ACC112 (cell line): ENCODE measurements around the gene TMEM140.
A peak's percentile ranks its signal among the peaks of the same experiment; 100 is the strongest.
"Not testable (repeated sequence)": the region's sequence is repeated elsewhere in the genome, so short reads cannot be mapped to it uniquely, and the experiment has no call there.

ENCODE experiments used
- H2AFZ ChIP-seq: fragments of 200-600 bp; sonication (generic); one replicate; pipeline ENCODE4 v1.6.0; 2017; ENCODE audit warnings: antibody characterized with exemption, low read length; ENCODE audit not compliant: unreplicated experiment
- H3K27ac ChIP-seq: fragments of 200-600 bp; sonication (generic); 2 replicates; pipeline ENCODE4 v1.5.1; 2014; ENCODE audit warnings: low read depth, mild to moderate bottlenecking, antibody characterized with exemption, low read length, moderate library complexity
- H3K27me3 ChIP-seq: fragments of 200-600 bp; sonication (generic); 2 replicates; pipeline ENCODE4 v1.6.1; 2014; ENCODE audit warnings: mild to moderate bottlenecking, antibody characterized with exemption, low read length, moderate library complexity, mixed read lengths; ENCODE audit not compliant: insufficient read depth
- H3K36me3 ChIP-seq: fragments of 200-600 bp; sonication (generic); 2 replicates; pipeline ENCODE4 v1.6.1; 2016; ENCODE audit warnings: mild to moderate bottlenecking, antibody characterized with exemption, low read length, moderate library complexity, mixed read lengths; ENCODE audit not compliant: insufficient read depth
- H3K4me1 ChIP-seq: fragments of 200-600 bp; sonication (generic); one replicate; pipeline ENCODE4 v1.6.1; 2016; ENCODE audit warnings: low read length, mixed read lengths; ENCODE audit not compliant: insufficient read depth, unreplicated experiment, control insufficient read depth
- H3K4me3 ChIP-seq: fragments of 200-600 bp; sonication (generic); 2 replicates; pipeline ENCODE4 v1.5.1; 2014; ENCODE audit warnings: mild to moderate bottlenecking, low read depth, low read length
- H3K79me2 ChIP-seq: fragments of 200-600 bp; sonication (generic); one replicate; pipeline ENCODE4 v1.6.0; 2016; ENCODE audit warnings: low read length; ENCODE audit not compliant: control insufficient read depth, unreplicated experiment, insufficient read depth

Gene TMEM140

DNA sequence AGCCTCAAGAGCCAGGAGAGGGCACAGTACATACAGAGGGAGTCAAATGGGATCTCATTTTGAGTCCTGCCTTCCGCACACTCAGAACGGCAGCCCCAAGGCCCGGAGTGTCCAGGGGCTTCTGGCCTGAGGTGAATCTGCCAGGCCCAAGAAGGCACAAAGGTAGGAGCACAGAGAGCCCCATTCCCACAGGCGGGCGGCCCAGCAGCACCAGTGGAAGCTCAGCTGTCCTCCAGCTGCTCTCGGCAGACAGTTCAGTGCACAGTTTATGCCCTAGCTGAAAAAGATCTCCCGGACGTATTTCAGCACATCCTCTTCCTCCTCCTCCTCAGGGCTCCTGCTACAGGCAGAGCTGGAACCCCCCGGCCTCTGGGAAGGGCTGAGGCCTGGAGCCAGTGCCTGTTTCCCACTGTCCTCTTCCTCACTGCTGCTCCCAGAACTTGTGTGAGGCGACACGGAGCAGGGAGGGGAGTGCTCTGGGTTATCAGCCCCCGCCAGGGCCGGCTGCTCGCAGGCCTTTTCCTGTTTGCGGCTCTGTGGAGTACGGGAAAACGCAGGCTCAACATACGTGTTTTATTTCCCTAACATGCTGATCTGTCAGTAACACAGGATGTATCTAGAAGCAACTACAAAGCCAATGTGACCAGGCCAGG, 18.6 kb downstream of the TMEM140 start:
- H3K27ac ChIP-seq = no peak overlapping the region
- no peak overlapping the region for H3K4me3 ChIP-seq
- H3K36me3 ChIP-seq = peaks cover 47% of the 10 kb centered on the region
- peaks cover 15% of the 10 kb centered on the region for H3K4me1 ChIP-seq
- no peaks in the 10 kb centered on the region for H3K27me3 ChIP-seq
- peaks cover 40% of the 10 kb centered on the region for H3K79me2 ChIP-seq
- no peak overlapping the region for H2AFZ ChIP-seq

DNA sequence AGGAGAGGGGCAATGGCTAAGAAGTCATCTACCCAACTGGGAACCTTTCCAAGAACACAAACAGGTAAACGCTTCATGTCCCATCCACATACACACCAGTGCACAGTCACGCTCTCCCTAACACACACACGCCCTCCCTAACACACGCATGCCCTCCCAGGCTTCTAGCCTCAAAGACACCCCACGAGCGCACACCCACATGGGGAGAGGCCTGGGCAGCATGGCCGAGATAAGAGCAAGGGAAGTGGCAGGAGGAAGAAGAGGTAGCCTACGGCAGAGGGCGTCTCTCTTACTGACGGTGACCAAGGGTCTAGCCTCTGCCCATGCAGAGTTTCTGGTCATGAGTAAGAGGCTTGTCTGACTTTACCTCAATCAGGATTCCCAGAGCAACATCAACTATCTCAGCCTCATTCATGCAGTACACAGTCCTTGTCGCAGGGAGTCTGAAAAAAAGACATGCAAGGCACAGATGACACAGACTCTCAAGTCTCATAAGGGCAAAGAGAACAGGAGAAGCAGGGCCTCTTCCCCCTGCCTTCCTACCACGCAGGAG, 19.6 kb downstream of the TMEM140 start:
- H3K36me3 ChIP-seq = peaks cover 44% of the 10 kb centered on the region
- H3K27me3 ChIP-seq = no peaks in the 10 kb centered on the region
- H3K27ac ChIP-seq = no peak overlapping the region
- H3K4me3 ChIP-seq = no peak overlapping the region
- H3K4me1 ChIP-seq = peaks cover 22% of the 10 kb centered on the region
- H2AFZ ChIP-seq = no peak overlapping the region
- peaks cover 35% of the 10 kb centered on the region for H3K79me2 ChIP-seq

DNA sequence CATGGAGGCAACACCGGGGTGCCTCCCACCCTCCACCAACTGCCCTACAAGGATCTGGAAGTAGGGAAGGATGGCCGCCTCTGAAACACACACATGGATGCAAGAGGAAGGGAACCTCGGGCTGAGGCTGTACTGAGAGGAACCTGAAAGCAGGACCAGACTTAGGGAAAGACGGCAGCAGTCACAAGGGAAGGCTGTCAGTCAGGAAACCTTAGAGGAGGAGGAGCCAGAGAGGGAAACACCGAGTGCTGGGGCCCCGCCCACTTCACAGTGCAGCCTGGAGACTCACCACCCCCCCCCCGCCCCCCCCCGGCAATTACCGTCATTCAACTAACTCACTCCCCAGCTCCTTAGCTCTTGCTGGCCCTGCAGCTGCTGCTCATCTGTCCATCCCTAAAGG, 20.1 kb downstream of the TMEM140 start:
- Histone ChIP-seq H3K27ac (no peak overlapping the region), H3K4me3 (no peak overlapping the region; the same call in 1 of the 2 replicates), H3K4me1 (peaks cover 22% of the 10 kb centered on the region), H3K36me3 (peaks cover 40% of the 10 kb centered on the region), H3K27me3 (no peaks in the 10 kb centered on the region), H2AFZ (no peak overlapping the region), H3K79me2 (peaks cover 35% of the 10 kb centered on the region)

DNA sequence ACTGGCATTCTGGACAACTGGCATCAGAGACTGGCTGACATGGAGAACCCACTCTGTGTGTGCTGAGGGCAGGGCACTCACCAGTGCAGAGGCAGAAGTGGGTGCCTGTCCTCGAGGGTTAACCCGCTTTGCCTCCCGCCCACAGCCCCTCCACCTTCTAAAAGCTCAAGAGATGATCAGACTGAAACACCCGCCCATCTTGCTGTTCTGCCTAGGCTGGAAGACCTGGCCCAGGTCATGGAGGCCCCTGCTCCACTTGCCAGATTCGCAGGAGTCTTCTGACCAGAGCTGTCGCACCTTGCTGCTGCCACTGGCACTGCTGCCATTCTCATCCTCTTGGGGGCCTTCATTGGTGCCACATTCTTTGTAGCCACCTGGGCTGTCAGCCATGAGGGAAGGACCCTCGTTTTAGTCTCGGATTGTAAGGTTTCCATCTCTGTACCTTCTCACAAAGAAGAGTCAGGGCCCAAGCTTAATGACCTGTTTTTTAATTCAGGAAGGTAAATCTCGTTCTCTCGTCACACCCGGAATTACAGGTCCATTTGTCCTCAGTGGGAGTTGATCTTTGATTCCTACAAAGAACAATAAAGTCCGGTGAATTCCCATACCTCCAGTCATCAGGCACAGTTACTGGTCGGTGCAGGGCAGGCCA, 20.7 kb downstream of the TMEM140 start:
- no peaks in the 10 kb centered on the region for H3K27me3 ChIP-seq
- peaks cover 35% of the 10 kb centered on the region for H3K79me2 ChIP-seq
- peaks cover 37% of the 10 kb centered on the region for H3K36me3 ChIP-seq
- peaks cover 22% of the 10 kb centered on the region for H3K4me1 ChIP-seq
- H3K4me3 ChIP-seq = peak overlapping the region; percentile 88
- no peak overlapping the region for H2AFZ ChIP-seq
- H3K27ac ChIP-seq = 0 out of 2 replicates have a peak overlapping the region, but pooled peaks have one; percentile 15

DNA sequence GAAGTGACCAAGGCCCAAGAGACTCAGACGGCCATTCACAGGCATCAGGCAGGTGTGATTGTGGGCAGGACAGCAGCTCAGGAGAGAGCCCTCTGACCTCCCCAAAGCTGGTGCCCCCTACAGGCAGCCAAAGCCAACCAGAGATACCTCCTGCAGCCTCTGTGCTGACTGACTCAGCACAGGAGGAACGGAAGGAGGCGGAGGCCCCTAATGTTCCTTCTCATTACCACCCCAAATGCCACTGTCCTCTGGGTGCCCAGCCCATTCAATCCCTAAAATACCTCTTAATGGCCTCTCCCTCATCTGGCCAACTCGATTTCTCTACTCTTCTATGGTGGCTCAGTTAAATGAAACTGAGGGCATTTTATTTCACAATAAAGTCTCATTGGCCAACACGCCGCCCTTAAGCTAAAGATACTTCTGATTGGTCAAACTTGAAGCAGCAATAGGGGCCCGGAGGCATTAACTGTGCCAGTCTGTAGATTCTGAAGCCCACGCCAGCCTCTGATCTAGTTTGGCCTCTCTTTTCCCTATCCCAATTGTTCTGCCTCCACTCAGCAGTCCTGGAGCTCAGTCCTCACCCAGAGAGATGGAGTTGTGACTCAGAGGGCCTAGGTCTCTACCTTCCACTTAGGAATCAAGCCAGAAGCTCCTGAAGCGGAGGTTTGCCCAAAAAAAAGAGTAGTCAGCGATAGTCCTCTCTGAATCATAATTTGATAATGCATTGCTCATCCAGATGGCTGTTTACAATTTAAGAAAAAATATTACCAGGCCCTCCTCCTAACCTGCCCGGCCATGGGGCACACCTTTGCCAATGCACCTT, 21.5 kb downstream of the TMEM140 start:
- peaks cover 22% of the 10 kb centered on the region for H3K4me1 ChIP-seq
- H3K27ac ChIP-seq = peak overlapping the region; percentile 80
- peak overlapping the region; percentile 3 for H2AFZ ChIP-seq
- H3K79me2 ChIP-seq = peaks cover 35% of the 10 kb centered on the region
- H3K27me3 ChIP-seq = no peaks in the 10 kb centered on the region
- peak overlapping the region; percentile 88 for H3K4me3 ChIP-seq
- peaks cover 30% of the 10 kb centered on the region; the same call in 1 of the 2 replicates for H3K36me3 ChIP-seq

DNA sequence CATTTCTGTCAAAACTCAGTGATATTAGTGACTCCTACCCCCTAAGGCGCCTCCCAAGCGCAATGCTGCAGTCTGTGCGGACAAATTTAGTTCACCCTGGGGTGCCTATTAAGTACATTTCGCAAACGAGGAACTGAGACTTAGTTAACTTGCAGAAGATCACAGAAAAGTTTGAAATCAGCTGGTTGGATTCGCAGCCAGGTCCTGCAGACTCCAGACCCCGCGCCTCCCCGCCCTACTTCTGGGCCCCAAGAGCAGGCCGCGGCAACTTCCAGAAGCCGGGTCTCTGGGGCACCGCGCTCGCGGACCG, 22.0 kb downstream of the TMEM140 start:
- peaks cover 33% of the 10 kb centered on the region for H3K79me2 ChIP-seq
- peak overlapping the region; percentile 3 for H2AFZ ChIP-seq
- H3K4me3 ChIP-seq = peak overlapping the region; percentile 88

DNA sequence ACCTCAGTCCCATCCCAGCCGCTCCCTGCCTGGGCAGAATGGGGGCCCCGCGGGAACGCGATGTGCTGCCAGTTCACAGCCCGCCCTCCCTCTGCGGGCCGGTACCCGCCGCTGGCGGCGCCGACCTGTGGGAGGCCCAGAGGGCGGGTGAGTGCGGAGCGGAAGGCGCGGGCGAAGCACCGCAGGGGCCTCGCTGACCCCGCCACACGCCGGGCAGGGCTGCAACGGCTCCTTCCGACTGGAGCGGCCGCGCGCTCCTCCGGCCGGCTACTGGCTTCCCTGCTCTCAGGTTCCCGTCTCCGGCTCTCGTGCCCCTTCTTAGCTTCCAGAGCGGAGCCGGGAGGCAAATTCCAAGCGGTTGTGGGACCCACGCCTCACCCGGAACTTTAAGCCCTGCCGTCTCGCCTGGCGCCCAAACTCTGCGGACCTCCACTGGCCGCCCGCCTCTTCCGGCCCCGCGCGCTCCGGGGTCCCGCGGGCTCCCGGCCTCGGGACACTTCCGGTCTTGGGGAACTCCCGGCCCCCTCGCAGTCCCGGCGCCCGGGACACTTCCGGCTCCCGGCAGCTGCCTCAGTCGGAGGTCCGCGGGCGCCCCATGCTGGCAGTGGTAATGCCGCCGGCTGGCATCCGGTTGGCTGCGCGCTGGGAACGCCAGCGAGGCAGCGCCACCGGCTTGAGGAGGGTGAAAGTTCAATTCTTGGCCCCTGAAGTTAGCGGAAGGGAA, 22.6 kb downstream of the TMEM140 start, which contains the start of gene CYREN:
CYREN (minus strand) TSS at position 434 of the 724 bp plus-strand sequence. CDS start 1,785 bp downstream, outside the sequence.
- H3K4me3 ChIP-seq = peak within 1 kb of the TSS; percentile 88
- H3K36me3 ChIP-seq = peaks cover 21% of the 10 kb centered on the region; the same call in 1 of the 2 replicates
- no peaks in the 10 kb centered on the region for H3K27me3 ChIP-seq
- H2AFZ ChIP-seq = peak within 1 kb of the TSS; percentile 32
- peaks cover 22% of the 10 kb centered on the region for H3K4me1 ChIP-seq
- H3K27ac ChIP-seq = peak within 1 kb of the TSS; percentile 80
- peaks cover 33% of the 10 kb centered on the region for H3K79me2 ChIP-seq

More for the DNA sequence above, 22.0 kb downstream of the TMEM140 start:
- H3K4me1 ChIP-seq = peaks cover 22% of the 10 kb centered on the region
- peak overlapping the region; percentile 80 for H3K27ac ChIP-seq
- H3K36me3 ChIP-seq = peaks cover 25% of the 10 kb centered on the region; the same call in 1 of the 2 replicates
- no peaks in the 10 kb centered on the region for H3K27me3 ChIP-seq

DNA sequence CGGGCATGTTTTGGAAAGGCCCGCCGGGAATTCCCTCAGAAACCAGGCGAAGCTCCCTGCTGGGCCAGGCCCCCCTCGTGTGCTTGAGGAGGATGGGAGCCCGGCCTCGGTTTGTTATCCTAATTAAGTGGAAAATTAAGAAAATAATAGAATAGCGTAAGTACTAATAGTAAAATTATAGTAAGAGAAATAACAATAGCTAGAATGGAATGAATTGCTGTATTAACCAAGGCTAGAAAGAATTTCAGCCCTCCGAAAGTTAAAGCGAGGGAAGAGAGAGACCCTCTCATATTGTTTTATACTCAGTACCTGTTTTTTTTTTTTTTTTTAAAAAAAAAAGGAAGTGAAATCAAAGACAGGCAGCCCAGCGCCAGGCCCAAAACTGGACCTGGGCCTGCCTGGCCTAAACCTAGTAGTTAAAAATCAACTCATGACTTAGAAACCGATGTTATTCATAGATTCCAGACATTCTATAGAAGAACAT, 23.2 kb downstream of the TMEM140 start:
- peaks cover 22% of the 10 kb centered on the region for H3K4me1 ChIP-seq
- peak overlapping the region; percentile 88 for H3K4me3 ChIP-seq
- H3K36me3 ChIP-seq = peaks cover 15% of the 10 kb centered on the region; the same call in 1 of the 2 replicates
- peaks cover 33% of the 10 kb centered on the region for H3K79me2 ChIP-seq
- H2AFZ ChIP-seq, H3K27me3 ChIP-seq: not testable (repeated sequence)
- H3K27ac ChIP-seq = peak overlapping the region; percentile 80

DNA sequence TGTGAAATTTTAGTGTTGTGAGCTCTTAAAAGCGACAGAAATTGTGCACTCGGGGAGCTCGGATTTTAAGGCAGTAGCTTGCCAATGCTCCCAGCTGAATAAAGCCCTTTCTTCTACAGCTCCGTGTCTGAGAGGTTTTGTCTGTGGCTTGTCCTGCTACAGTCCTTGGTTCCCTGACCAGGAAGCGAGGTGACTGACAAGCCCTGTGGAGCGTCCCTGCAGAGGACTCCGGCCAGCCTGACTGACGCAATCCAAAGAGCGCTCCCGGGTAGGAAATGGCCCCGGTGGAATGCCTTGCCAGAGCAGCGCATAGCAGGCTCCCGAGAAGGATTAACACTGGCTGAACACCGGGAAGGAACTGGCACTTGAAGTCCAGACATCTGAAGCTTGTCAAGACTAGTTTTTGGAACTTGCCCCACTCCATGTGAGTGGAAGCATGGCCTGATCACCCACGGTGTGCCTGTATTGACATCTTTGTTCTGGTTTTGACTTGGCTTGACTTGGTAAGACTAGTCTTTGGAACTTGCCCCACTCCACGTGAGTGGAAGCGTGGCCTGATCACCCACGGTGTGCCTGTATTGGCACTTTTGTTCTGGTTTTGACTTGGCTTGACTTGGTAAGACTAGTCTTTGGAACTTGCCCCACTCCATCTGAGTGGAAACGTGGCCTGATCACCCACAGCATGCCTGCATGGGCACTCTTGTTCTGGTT, 23.9 kb downstream of the TMEM140 start:
- not testable (repeated sequence) for H3K27me3 ChIP-seq
- peaks cover 30% of the 10 kb centered on the region for H3K79me2 ChIP-seq
- H3K4me3 ChIP-seq = 0 out of 2 replicates have a peak overlapping the region, but pooled peaks have one; percentile 9
- peaks cover 12% of the 10 kb centered on the region; the same call in 1 of the 2 replicates for H3K36me3 ChIP-seq
- H3K27ac ChIP-seq = peak overlapping the region; percentile 80
- peaks cover 22% of the 10 kb centered on the region for H3K4me1 ChIP-seq
- H2AFZ ChIP-seq = peak overlapping the region; percentile 32
